A549 (cell line): Measurements from ENCODE around the gene OOEP. TPM values are rescaled to one million over a fixed set of nuclear protein-coding genes. Genes with fewer than 3 reads are reported as not detected.

ENCODE experiments used
- ATAC-seq, 2 experiments: fragments of 200-7000 bp in 1 of 2; fragments of >200 bp in 1 of 2; cut with Nextera tagmentation in 1 of 2; cut with Tn5 transposase in 1 of 2; 3 replicates each; pipeline versions ENCODE4 v1.8.0 to v1.9.1; 2018 to 2020; ENCODE audit warnings: mild to moderate bottlenecking in 1 of 2, moderate library complexity in 1 of 2
- CTCF ChIA-PET: fragments of 300-600 bp; sonication (Branson Sonifier 250); formaldehyde crosslinking; extraction: SDS; loops from one replicate; lab custom pipeline; 2021; ENCODE audit warnings: antibody characterized with exemption, inconsistent platforms; lab: Yijun Ruan, JAX
- POLR2A ChIA-PET: fragments of 350-600 bp; formaldehyde crosslinking; extraction: SDS; loops from one replicate; lab custom pipeline; 2021; ENCODE audit warnings: antibody characterized with exemption, inconsistent platforms; lab: Yijun Ruan, JAX
- DNase-seq, 2 experiments: peaks; one replicate each; pipeline versions ENCODE4 v3.0.0 to v3.0.0-alpha.2; 2011 to 2016; ENCODE audit warnings: low read depth in 1 of 2, low spot score in 1 of 2
- FAIRE-seq: peaks from 2 replicates; lab custom pipeline; 2011; peaks lifted over from hg19 to GRCh38; lab: Jason Lieb, UNC
- H3K27ac ChIP-seq, 2 experiments: fragments of >200 bp; sonication (Bioruptor Twin); formaldehyde crosslinking; 3 replicates each; pipeline ENCODE4 v1.5.1; 2016 to 2017
- H3K4me1 ChIP-seq: fragments of >200 bp; sonication (Bioruptor Twin); formaldehyde crosslinking; 3 replicates; pipeline ENCODE4 v1.6.1; 2016
- H3K4me2 ChIP-seq: fragments of >200 bp; sonication (Bioruptor Twin); formaldehyde crosslinking; 3 replicates; pipeline ENCODE4 v1.6.1; 2016
- H3K4me3 ChIP-seq: fragments of >200 bp; sonication (Bioruptor Twin); formaldehyde crosslinking; 3 replicates; pipeline ENCODE4 v1.5.1; 2016
- H3K9me3 ChIP-seq: fragments of >200 bp; sonication (Bioruptor Twin); formaldehyde crosslinking; 3 replicates; pipeline ENCODE4 v1.6.1; 2016
- BCL3 ChIP-seq: fragments of >200 bp; sonication (Bioruptor Twin); formaldehyde crosslinking; IDR thresholded peaks from 3 replicates; pipeline ENCODE4 v1.6.1; 2016
- CTCF ChIP-seq: fragments of >200 bp; sonication (Bioruptor Twin); formaldehyde crosslinking; IDR thresholded peaks from 3 replicates; pipeline ENCODE4 v1.5.1; 2016
- E2F6 ChIP-seq: IDR thresholded peaks from 2 replicates; pipeline ENCODE4 v1.6.1; 2012; ENCODE audit warnings: low read depth, borderline replicate concordance
- EHMT2 ChIP-seq: fragments of 200-600 bp; sonication (generic); IDR thresholded peaks from 2 replicates; pipeline ENCODE4 v1.6.1; 2016; ENCODE audit warnings: antibody characterized with exemption, low read depth, mild to moderate bottlenecking, moderate library complexity
- GATA3 ChIP-seq: IDR thresholded peaks from 2 replicates; pipeline ENCODE4 v1.6.1; 2012; ENCODE audit warnings: borderline replicate concordance
- HES2 ChIP-seq: fragments of >200 bp; sonication (Bioruptor Twin); formaldehyde crosslinking; IDR thresholded peaks from 2 replicates; pipeline ENCODE4 v1.6.1; 2016
- HOXA7 ChIP-seq: fragments of 250-450 bp; sonication (Bioruptor Pico); IDR thresholded peaks from 2 replicates; pipeline ENCODE4 v1.5.0; 2020; ENCODE audit warnings: mild to moderate bottlenecking, moderate library complexity
- HOXB13 ChIP-seq: fragments of 250-450 bp; sonication (Bioruptor Pico); IDR thresholded peaks from 2 replicates; pipeline ENCODE4 v1.5.0; 2020; ENCODE audit warnings: low read depth, mild to moderate bottlenecking, moderate library complexity
- HOXB5 ChIP-seq: fragments of 250-450 bp; sonication (Bioruptor Pico); IDR thresholded peaks from 2 replicates; pipeline ENCODE4 v1.5.0; 2020; ENCODE audit warnings: mild to moderate bottlenecking, moderate library complexity
- JUN ChIP-seq, 2 experiments: fragments of >200 bp; sonication (Bioruptor Twin); formaldehyde crosslinking; IDR thresholded peaks; 2 replicates in 1 of 2; 3 replicates in 1 of 2; pipeline ENCODE4 v1.6.1; 2016 to 2017
- JUNB ChIP-seq: fragments of >200 bp; sonication (Bioruptor Twin); formaldehyde crosslinking; IDR thresholded peaks from 2 replicates; pipeline ENCODE4 v1.6.1; 2016
- KDM5A ChIP-seq: fragments of 200-600 bp; sonication (generic); IDR thresholded peaks from 2 replicates; pipeline ENCODE4 v1.6.1; 2016; ENCODE audit warnings: antibody characterized with exemption, mild to moderate bottlenecking
- MAFK ChIP-seq: fragments of 450-650 bp; IDR thresholded peaks from 2 replicates; pipeline ENCODE4 v1.6.1; 2014; ENCODE audit not compliant: partially characterized antibody
- MYC ChIP-seq: IDR thresholded peaks from 2 replicates; pipeline ENCODE4 v1.6.1; 2012; ENCODE audit warnings: mild to moderate bottlenecking, inconsistent platforms, low read length, improper control_type of control experiment, borderline replicate concordance
- NPAS2 ChIP-seq: fragments of 250-450 bp; sonication (Bioruptor Pico); IDR thresholded peaks from 2 replicates; pipeline ENCODE4 v1.8.0; 2022; ENCODE audit warnings: mild to moderate bottlenecking, moderate library complexity, borderline replicate concordance
- PHF8 ChIP-seq: fragments of 200-600 bp; sonication (generic); IDR thresholded peaks from 2 replicates; pipeline ENCODE4 v1.6.1; 2016; ENCODE audit warnings: low read depth, mild to moderate bottlenecking, antibody characterized with exemption, moderate library complexity, borderline replicate concordance
- POLR2A ChIP-seq: IDR thresholded peaks from 2 replicates; pipeline ENCODE4 v1.6.1; 2012; ENCODE audit warnings: mild to moderate bottlenecking, low read length
- RNF2 ChIP-seq: fragments of 200-600 bp; sonication (generic); IDR thresholded peaks from 2 replicates; pipeline ENCODE4 v1.6.1; 2016; ENCODE audit warnings: low read depth, mild to moderate bottlenecking, antibody characterized with exemption, moderate library complexity, borderline replicate concordance
- ZC3H11A ChIP-seq: fragments of 450-650 bp; IDR thresholded peaks from 2 replicates; pipeline ENCODE4 v1.6.1; 2014; ENCODE audit warnings: antibody characterized with exemption, mild to moderate bottlenecking
- ZNF302 ChIP-seq: fragments of 250-450 bp; sonication (Bioruptor Pico); IDR thresholded peaks from 2 replicates; pipeline ENCODE4 v1.9.0; 2021; ENCODE audit warnings: inconsistent platforms, mild to moderate bottlenecking, moderate library complexity
- WGBS: methylation state at CpG from one replicate; pipeline ENCODE4 v1.1.6; 2017; ENCODE audit errors: missing lambda C conversion rate; 5-methylcytosine and 5-hydroxymethylcytosine counted together
- polyA plus RNA-seq, 4 experiments: library from polyadenylated mRNA; depleted of rRNA in 3 of 4; stranded (reverse); fragments of >200 nt; fragmentation: RNase III in 1 of 4; extraction: RNeasy Plus Mini Kit Qiagen cat#74134 plus additional on column Dnase treatment in 1 of 4; gene quantifications; 2 replicates in 3 of 4; 3 replicates in 1 of 4; pipeline ENCODE4 v1.2.3, GENCODE V29; 2011 to 2017
- TF ChIP-seq, protein P1 (sequence below): fragments of 150-350 bp; IDR thresholded peaks from 2 replicates; pipeline ENCODE4 v1.6.1; 2014; ENCODE audit warnings: low read depth, mild to moderate bottlenecking, low read length
- TF ChIP-seq, protein P2 (sequence below): fragments of 450-650 bp; IDR thresholded peaks from 2 replicates; pipeline ENCODE4 v1.6.1; 2014; ENCODE audit warnings: antibody characterized with exemption

The OOEP gene
- polyA plus RNA-seq, 2 of the 4 experiments (the other 2 are of a cell fraction) = not detected

DNA sequence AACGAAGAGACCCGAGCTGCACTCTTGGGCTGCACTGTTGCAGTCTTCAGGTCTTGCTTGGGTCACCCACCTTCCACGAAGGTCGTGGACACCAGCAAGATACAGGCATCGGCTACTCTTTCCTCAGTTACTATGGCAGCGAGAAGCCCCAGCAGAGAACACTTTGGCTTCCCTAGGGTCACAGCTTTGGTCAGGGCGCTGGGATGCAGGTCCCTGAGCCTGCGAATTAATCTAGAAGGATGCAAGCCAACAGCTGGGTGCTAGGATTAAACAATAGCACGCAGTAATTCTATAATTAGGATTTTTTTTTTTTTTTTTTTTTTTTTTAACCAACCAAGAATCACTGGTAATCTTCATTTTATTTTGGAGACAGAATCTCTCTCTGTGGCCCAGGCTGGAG, 5.1 kb downstream of the OOEP start:
- no peak for FAIRE-seq
- Histone ChIP-seq H3K4me2 (no peak overlapping the region), H3K4me1 (no peaks in the 10 kb centered on the region), H3K27ac (no peak overlapping the region), H3K9me3 (no peaks in the 10 kb centered on the region), H3K4me3 (no peak overlapping the region)
- ChIA-PET POLR2A (no interaction called here), CTCF (no interaction called here)
- ATAC-seq = no peak
- TF ChIP-seq NPAS2 (no peak), HES2 (no peak), ZC3H11A (no peak), E2F6 (no peak), EHMT2 (no peak), HOXB5 (no peak)
- DNase-seq = no peak
- 59% methylated on average over 9 of the region's 9 CpGs for WGBS

DNA sequence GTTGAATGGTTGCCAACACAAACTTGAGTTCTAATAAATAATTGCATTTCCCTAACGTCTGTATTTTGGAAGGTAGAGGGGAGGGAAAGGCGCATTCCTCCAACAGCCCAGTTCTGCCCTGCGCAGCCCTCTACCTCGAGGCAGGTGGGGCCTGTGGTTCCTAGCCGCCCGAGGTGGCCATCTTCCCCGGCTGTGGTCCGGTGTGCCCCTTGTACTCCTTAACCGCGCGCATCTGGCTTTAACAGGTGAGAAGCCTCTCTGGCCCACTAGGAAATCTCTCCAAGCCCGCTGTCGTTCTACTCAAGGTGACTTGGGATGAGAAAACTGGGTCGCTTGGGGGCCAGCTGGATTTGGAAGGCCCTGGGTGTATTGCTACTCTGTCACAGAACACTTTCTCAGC, 5.6 kb downstream of the OOEP start:
- FAIRE-seq = no peak
- WGBS = 76% methylated on average over 7 of the region's 14 CpGs
- H3K9me3 ChIP-seq = no peaks in the 10 kb centered on the region
- no peak overlapping the region for H3K4me2 ChIP-seq
- DNase-seq = no peak
- CTCF ChIA-PET = no interaction called here
- TF ChIP-seq POLR2A = no peak
- no peak for TF ChIP-seq NPAS2
- no peak for TF ChIP-seq HOXA7 (CRISPR knock-in tag)
- no peak for TF ChIP-seq KDM5A
- TF ChIP-seq, protein P1, sequence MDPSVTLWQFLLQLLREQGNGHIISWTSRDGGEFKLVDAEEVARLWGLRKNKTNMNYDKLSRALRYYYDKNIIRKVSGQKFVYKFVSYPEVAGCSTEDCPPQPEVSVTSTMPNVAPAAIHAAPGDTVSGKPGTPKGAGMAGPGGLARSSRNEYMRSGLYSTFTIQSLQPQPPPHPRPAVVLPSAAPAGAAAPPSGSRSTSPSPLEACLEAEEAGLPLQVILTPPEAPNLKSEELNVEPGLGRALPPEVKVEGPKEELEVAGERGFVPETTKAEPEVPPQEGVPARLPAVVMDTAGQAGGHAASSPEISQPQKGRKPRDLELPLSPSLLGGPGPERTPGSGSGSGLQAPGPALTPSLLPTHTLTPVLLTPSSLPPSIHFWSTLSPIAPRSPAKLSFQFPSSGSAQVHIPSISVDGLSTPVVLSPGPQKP = no peak
- no peak for TF ChIP-seq PHF8
- TF ChIP-seq CTCF = no peak
- no peak for TF ChIP-seq BCL3
- TF ChIP-seq JUNB = no peak
- no peak for TF ChIP-seq MYC
- TF ChIP-seq HOXB13 (CRISPR knock-in tag) = no peak
- TF ChIP-seq GATA3 = no peak
- TF ChIP-seq HES2 = no peak
- no peak for TF ChIP-seq MAFK
- TF ChIP-seq RNF2 = no peak
- TF ChIP-seq JUN (IDR thresholded peaks at IDR 0.05) = no peak
- TF ChIP-seq, protein P2, sequence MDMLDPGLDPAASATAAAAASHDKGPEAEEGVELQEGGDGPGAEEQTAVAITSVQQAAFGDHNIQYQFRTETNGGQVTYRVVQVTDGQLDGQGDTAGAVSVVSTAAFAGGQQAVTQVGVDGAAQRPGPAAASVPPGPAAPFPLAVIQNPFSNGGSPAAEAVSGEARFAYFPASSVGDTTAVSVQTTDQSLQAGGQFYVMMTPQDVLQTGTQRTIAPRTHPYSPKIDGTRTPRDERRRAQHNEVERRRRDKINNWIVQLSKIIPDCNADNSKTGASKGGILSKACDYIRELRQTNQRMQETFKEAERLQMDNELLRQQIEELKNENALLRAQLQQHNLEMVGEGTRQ = no peak
- TF ChIP-seq ZNF302 (CRISPR knock-in tag) = no peak
- TF ChIP-seq, all 56 proteins: peak for 0
- Histone ChIP-seq H3K4me3 (no peak overlapping the region), H3K4me1 (no peaks in the 10 kb centered on the region), H3K27ac (no peak overlapping the region)
- POLR2A ChIA-PET = no interaction called here
- no peak for ATAC-seq
